Endodermal cell (in vitro differentiated cells): Measurements from ENCODE around the gene SYCN. TPM values are rescaled to one million over a fixed set of nuclear protein-coding genes. Genes with fewer than 3 reads are reported as not detected.
"Not testable (repeated sequence)": the region's sequence is repeated elsewhere in the genome, so short reads cannot be mapped to it uniquely, and the experiment has no call there.

Source experiments
- DNase-seq: peaks from one replicate; pipeline ENCODE4 v3.0.0-alpha.2; 2017
- H3K27ac ChIP-seq: 2 replicates; pipeline ENCODE4 v1.5.1; 2013; ENCODE audit warnings: mild to moderate bottlenecking, low read depth, low read length, moderate library complexity
- H3K27me3 ChIP-seq: 2 replicates; pipeline ENCODE4 v1.6.1; 2013; ENCODE audit warnings: mild to moderate bottlenecking, low read length, moderate library complexity; ENCODE audit not compliant: insufficient read depth, control insufficient read depth, poor library complexity, severe bottlenecking
- H3K36me3 ChIP-seq: 2 replicates; pipeline ENCODE4 v1.7.0; 2013; ENCODE audit warnings: mild to moderate bottlenecking, low read length, moderate library complexity; ENCODE audit not compliant: control insufficient read depth, insufficient read depth
- H3K4me1 ChIP-seq: one replicate; pipeline ENCODE4 v1.7.0; 2013; ENCODE audit warnings: low read length; ENCODE audit not compliant: control insufficient read depth, insufficient read depth
- H3K4me3 ChIP-seq: 2 replicates; pipeline ENCODE4 v1.5.1; 2013; ENCODE audit warnings: mild to moderate bottlenecking, low read length, moderate library complexity
- H3K9ac ChIP-seq: 2 replicates; pipeline ENCODE4 v1.6.1; 2013; ENCODE audit warnings: mild to moderate bottlenecking, low read length, moderate library complexity; ENCODE audit not compliant: poor library complexity, severe bottlenecking; ENCODE audit errors: extremely low read depth
- H3K9me3 ChIP-seq: 2 replicates; pipeline ENCODE4 v1.6.1; 2013; ENCODE audit warnings: mild to moderate bottlenecking, low read length, moderate library complexity; ENCODE audit not compliant: control insufficient read depth
- H3K27ac Mint-ChIP-seq: 2 replicates; pipeline ENCODE4 v1.8.0; 2020; ENCODE audit warnings: mixed read lengths
- H3K27me3 Mint-ChIP-seq: 2 replicates; pipeline ENCODE4 v1.8.0; 2021; ENCODE audit warnings: mild to moderate bottlenecking, mixed read lengths; ENCODE audit not compliant: insufficient read depth
- H3K36me3 Mint-ChIP-seq: 2 replicates; pipeline ENCODE4 v1.8.0; 2020; ENCODE audit warnings: low read depth, mixed read lengths
- H3K4me1 Mint-ChIP-seq: 2 replicates; pipeline ENCODE4 v1.8.0; 2020; ENCODE audit warnings: mixed read lengths
- H3K4me3 Mint-ChIP-seq: 2 replicates; pipeline ENCODE4 v1.8.0; 2020; ENCODE audit warnings: mild to moderate bottlenecking, moderate library complexity, mixed read lengths
- H3K9me3 Mint-ChIP-seq: 2 replicates; pipeline ENCODE4 v1.8.0; 2020; ENCODE audit warnings: mild to moderate bottlenecking, mixed read lengths
- WGBS, 2 experiments: methylation state at CpG; one replicate each; pipeline versions ENCODE4 v1.1.5 to v1.1.7; 2013; ENCODE audit warnings: missing lambda C conversion rate in 2 of 2, mixed read lengths in 1 of 2; ENCODE audit not compliant: insufficient coverage in 1 of 2, insufficient read length in 1 of 2; 5-methylcytosine and 5-hydroxymethylcytosine counted together
- total RNA-seq, 2 donors: library from RNA; stranded (reverse); fragmentation: NEBNext Ultra II Directional in 1 of 2; extraction: Animal tissue kit (Norgen Biotek cat#: 25700) in 1 of 2; gene quantifications; 2 replicates in 1 of 2; 3 replicates in 1 of 2; pipeline ENCODE4 v1.2.1, GENCODE V29; 2021
- TF ChIP-seq, protein P1 (sequence below): fragments of 200-600 bp; sonication (generic); conservative IDR thresholded peaks from 2 replicates; pipeline ENCODE4 v1.5.0; 2021; ENCODE audit warnings: antibody characterized with exemption, mild to moderate bottlenecking

Gene SYCN
- total RNA-seq, 2 donors from 2014 or later, result not detected

DNA sequence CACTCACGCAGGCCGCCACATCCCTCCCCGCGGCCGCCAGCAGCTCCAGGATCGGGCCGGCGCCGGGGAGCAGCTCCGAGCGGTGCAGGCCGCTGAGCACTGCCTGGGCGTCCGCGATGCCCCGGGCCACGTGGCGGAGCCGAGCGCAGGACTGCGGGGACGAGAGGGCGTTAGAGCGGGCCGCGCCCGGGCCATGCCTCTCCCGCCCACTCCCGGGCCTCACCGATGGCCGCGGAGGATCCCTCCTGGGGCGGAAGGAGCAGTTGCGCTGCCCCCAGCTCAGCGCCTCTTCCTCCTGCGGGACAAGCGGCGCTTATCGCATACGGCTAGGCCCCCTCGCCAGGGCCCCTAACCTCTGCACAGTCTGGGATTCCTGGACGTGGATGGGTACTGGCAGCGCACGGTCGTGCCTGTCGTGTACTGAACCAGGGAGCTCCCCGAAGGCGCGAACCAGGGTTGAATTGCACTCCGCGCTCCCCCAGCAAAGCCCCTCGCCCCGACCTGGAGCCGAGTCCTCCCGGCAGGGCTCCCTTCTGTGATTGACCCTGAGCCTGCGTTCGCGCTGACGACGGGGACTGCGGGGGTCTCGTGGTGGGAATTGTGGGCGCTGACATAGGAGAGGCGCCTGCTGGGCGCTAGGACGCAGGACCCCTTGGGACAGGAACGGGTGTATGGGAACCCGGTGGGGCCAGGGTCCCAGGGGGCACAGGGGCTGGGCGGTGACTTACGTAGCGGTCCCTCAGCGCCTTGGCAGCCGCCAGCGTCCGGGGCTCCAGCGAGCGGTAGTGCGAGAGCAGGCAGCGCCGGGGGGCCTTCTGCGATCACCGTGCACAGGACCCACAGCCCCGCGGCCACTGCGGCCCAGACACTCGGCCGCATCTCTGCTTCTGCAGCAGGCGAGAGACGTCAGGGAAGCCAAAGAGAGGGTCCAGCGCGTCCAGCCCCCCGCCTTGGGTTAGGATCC is 43.9 kb upstream of the SYCN start:
- Histone ChIP-seq H3K27ac (no peak overlapping the region), H3K9ac (no peak overlapping the region), H3K9me3 (no peaks in the 10 kb centered on the region), H3K4me1 (no peaks in the 10 kb centered on the region), H3K27me3 (peaks cover 52% of the 10 kb centered on the region), H3K36me3 (no peaks in the 10 kb centered on the region), H3K4me3 (no peak overlapping the region)
- Mint-ChIP-seq H3K27me3 (peaks cover 79% of the 10 kb centered on the region), H3K4me3 (no peak overlapping the region), H3K4me1 (no peaks in the 10 kb centered on the region), H3K27ac (no peak overlapping the region), H3K9me3 (no peaks in the 10 kb centered on the region), H3K36me3 (no peaks in the 10 kb centered on the region)
- TF ChIP-seq, protein P1, sequence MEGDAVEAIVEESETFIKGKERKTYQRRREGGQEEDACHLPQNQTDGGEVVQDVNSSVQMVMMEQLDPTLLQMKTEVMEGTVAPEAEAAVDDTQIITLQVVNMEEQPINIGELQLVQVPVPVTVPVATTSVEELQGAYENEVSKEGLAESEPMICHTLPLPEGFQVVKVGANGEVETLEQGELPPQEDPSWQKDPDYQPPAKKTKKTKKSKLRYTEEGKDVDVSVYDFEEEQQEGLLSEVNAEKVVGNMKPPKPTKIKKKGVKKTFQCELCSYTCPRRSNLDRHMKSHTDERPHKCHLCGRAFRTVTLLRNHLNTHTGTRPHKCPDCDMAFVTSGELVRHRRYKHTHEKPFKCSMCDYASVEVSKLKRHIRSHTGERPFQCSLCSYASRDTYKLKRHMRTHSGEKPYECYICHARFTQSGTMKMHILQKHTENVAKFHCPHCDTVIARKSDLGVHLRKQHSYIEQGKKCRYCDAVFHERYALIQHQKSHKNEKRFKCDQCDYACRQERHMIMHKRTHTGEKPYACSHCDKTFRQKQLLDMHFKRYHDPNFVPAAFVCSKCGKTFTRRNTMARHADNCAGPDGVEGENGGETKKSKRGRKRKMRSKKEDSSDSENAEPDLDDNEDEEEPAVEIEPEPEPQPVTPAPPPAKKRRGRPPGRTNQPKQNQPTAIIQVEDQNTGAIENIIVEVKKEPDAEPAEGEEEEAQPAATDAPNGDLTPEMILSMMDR, result no peak
- 18 to 24% methylated on average over 66 to 92 of the region's 92 CpGs for WGBS, 2 experiments
- peak; percentile 79 for DNase-seq

DNA sequence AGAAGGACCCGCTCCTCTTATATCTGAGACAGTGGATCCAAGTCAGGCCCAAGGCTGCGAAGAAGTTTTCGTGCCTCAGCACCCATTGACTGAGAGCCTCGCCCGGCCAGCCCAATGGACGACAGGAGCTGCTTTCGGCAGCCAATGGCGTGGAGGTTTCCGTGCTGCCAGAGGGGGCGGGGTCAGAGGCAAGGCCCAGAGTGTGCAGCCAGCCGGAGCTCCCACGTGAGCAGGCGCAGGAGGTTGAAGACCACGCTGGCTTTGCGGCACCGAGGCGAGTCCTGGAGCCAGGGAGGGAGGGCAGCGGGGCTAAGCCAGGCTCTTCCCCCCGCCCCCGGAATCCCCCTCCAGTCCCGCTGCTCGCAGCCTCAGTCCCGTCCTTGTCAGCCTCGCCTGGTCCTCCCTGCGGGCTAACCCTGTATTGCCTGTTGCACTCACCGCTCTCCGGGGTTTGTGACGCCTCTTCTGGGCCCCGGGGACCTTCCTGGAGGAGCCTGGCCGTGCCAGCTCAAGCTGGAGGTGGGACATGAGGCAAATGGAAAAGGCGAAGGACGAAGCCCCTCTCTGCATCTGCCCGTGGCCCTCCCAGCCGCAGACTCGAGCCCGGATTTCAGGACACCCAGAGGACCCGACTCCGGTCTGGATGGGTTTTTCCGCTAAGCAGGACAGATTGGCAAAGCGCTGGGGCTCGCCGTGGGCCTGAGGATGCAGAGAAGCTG is 43.0 kb upstream of the SYCN start:
- Histone ChIP-seq H3K27me3 (peaks cover 52% of the 10 kb centered on the region), H3K4me1 (no peaks in the 10 kb centered on the region), H3K4me3 (no peak overlapping the region), H3K27ac (no peak overlapping the region), H3K36me3 (no peaks in the 10 kb centered on the region), H3K9me3 (no peaks in the 10 kb centered on the region), H3K9ac (no peak overlapping the region)
- H3K36me3 Mint-ChIP-seq, result no peaks in the 10 kb centered on the region
- no peak overlapping the region for H3K27ac Mint-ChIP-seq
- TF ChIP-seq, protein P1, result no peak
- peaks cover 76% of the 10 kb centered on the region for H3K27me3 Mint-ChIP-seq
- WGBS, 2 experiments, result 26 to 29% methylated on average over 37 to 42 of the region's 42 CpGs
- no peaks in the 10 kb centered on the region for H3K9me3 Mint-ChIP-seq
- DNase-seq, result peak; percentile 90
- no peaks in the 10 kb centered on the region for H3K4me1 Mint-ChIP-seq
- H3K4me3 Mint-ChIP-seq, result no peak overlapping the region

DNA sequence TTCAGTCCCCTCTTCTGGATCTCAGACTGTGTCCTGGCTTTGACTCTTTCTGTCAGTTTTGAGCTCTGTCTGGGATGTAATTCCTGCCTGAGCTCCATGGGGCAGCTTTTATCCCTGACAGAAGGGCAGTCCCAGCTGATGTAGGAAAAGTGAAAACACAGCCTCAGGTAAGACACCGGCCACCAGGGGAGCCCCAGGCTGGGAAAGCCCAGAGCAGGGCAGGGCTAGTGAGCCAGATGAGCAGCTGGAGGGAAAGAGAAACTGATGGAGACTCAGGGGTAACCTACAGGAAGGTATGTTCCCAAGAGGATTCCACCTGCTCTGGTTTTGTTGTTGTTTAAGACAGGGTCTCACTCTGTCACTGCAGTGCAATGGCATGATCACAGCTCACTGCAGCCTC is 41.1 kb upstream of the SYCN start:
- not testable (repeated sequence) for H3K27ac Mint-ChIP-seq, H3K9me3 ChIP-seq, DNase-seq, H3K27ac ChIP-seq, H3K4me1 ChIP-seq, H3K36me3 Mint-ChIP-seq, H3K4me1 Mint-ChIP-seq, H3K36me3 ChIP-seq, H3K9me3 Mint-ChIP-seq, H3K4me3 ChIP-seq, H3K9ac ChIP-seq, H3K4me3 Mint-ChIP-seq
- H3K27me3 Mint-ChIP-seq, result peaks cover 69% of the 10 kb centered on the region
- WGBS, 2 experiments, result no CpG with 5 or more reads among the region's 1 CpG
- TF ChIP-seq, protein P1, result peak; percentile 27
- H3K27me3 ChIP-seq, result peaks cover 42% of the 10 kb centered on the region

DNA sequence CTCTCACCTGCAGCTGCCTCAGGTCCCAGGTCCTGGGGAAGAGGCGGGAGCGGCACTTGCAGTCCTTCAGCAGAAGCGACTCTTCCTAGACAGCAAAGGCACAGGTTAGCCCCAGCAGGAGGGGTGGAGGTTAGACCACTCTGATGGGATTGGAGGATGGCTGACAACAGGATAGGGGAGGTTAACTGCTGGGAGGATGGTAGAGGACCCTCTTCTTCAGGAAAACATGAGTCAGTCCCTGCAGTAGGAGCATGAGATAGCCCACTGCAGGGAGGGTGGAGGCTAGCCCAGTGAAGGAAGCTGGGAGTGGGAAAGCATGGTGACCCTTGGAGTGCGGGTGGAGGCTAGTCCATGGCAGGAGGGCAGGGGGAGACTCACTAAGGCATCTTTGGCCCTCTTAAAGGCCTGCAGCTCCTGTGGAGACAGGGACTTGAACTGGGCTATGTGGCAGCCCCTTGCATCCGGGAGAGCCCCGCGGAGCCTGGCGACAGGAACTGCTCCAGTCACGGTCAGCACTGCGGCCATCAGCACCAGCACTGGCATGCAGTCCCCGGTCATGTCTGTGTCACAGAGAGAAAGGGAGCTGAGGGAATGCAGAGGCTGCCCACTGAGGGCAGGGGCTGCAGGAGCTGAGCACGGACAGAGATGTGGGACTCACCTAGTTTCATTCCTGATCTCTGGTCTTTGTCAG is 40.5 kb upstream of the SYCN start, which contains the start of gene IFNL3:
Gene IFNL3 (minus strand): TSS at position 597 of the 691 bp plus-strand sequence. CDS start 39 bp downstream, at position 558.
- H3K27me3 Mint-ChIP-seq, result peaks cover 68% of the 10 kb centered on the region
- not testable (repeated sequence) for H3K27ac ChIP-seq, H3K4me3 Mint-ChIP-seq, H3K4me1 ChIP-seq, H3K4me1 Mint-ChIP-seq, H3K36me3 Mint-ChIP-seq, H3K9ac ChIP-seq, H3K9me3 ChIP-seq, H3K9me3 Mint-ChIP-seq, H3K4me3 ChIP-seq, H3K27ac Mint-ChIP-seq, H3K36me3 ChIP-seq, DNase-seq
- WGBS, 2 experiments, result 77 to 89% methylated on average over 3 to 11 of the region's 12 CpGs
- peaks cover 35% of the 10 kb centered on the region for H3K27me3 ChIP-seq
